Measurements from ENCODE around the gene ASIC1. TPM values are rescaled to one million over a fixed set of nuclear protein-coding genes. Genes with fewer than 3 reads are reported as not detected.

Gene ASIC1
- 4.7 TPM for polyA plus RNA-seq
- long read RNA-seq, donor 1, result 0 reads
- long read RNA-seq, donor 2, partial matches to known transcripts, result 0 of 1 reads
- long read RNA-seq, donor 2, other reads (novel, unspliced or antisense), result 0 of 1 reads
- long read RNA-seq, donor 3, result 0 reads
- long read RNA-seq, donor 4, result 0 reads
- long read RNA-seq, donor 5, partial matches to known transcripts, result 0 of 1 reads
- long read RNA-seq, donor 5, other reads (novel, unspliced or antisense), result 0 of 1 reads
- long read RNA-seq, donor 6, result 0 reads
- long read RNA-seq, donor 7, result 0 reads
- long read RNA-seq, donor 8, partial matches to known transcripts, result 0 of 1 reads
- long read RNA-seq, donor 8, other reads (novel, unspliced or antisense), result 0 of 1 reads
- long read RNA-seq, donor 9, result 0 reads
- long read RNA-seq, donor 10, result 0 reads
- long read RNA-seq, donor 11, result 0 reads

DNA sequence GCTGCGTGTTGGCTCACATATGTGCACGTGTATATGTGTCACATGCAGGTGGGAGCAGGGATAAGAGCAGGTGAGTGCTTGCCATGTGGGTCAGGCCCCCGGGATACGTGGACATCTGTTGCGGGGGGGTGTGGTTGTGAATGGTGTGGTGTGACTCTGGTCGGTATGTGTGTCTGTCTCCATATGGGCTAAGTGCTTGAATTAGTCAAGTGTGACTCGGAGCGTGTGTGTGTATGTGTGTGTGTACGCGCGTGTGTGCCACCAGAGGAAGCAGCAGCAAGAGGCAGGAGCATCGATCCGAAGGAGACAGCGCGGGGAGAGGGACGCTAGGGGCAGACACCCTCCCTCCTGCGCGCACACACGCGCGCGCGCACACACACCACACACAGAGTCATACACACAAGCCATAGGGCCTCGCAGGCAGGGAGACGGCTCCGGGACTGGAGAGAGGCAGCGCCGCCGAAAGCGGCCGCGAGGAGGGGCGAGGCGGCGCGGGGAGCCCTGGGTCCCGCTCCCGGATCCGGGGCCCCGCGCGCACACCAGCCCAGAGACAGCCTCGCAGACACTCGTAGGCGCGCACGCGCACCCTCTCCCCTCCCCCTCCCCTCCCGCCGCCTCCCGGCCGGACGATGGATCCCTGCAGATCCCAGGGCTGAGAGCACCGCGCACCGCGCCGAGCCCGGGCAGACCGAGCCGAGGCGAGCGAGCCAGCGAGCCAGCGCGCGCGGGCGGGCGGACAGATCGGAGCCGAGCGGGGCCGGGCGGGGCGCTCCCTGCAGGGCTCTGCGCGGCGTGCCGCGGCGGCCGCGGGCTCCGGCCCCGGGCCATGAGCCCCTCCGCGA lies at the start of gene ASIC1:
Gene ASIC1 (plus strand): TSS at position 597 of the 842 bp plus-strand sequence. CDS start 1,171 bp downstream, outside the sequence.
- H3K4me1 ChIP-seq (ENCODE audit: control insufficient read depth, insufficient read depth, low read length), result peaks cover 8% of the 10 kb centered on the region
- H3K36me3 ChIP-seq (ENCODE audit: control insufficient read depth, insufficient read depth, low read length), result no peaks in the 10 kb centered on the region
- H3K4me3 ChIP-seq (ENCODE audit: low read length), result peak within 1 kb of the TSS; percentile 49
- H3K27ac ChIP-seq (ENCODE audit: low read length), result no peak within 1 kb of the TSS
- peaks cover 35% of the 10 kb centered on the region for H3K27me3 ChIP-seq (ENCODE audit: control insufficient read depth, insufficient read depth, low read length)
- no CpG with 5 or more reads among the region's 88 CpGs for WGBS (ENCODE audit: insufficient coverage, low lambda C conversion rate)
- DNase-seq, result peak in 1 of 2 donors; percentile 74
- H3K9me3 ChIP-seq (ENCODE audit: control insufficient read depth, low read depth, low read length), result no peaks in the 10 kb centered on the region

DNA sequence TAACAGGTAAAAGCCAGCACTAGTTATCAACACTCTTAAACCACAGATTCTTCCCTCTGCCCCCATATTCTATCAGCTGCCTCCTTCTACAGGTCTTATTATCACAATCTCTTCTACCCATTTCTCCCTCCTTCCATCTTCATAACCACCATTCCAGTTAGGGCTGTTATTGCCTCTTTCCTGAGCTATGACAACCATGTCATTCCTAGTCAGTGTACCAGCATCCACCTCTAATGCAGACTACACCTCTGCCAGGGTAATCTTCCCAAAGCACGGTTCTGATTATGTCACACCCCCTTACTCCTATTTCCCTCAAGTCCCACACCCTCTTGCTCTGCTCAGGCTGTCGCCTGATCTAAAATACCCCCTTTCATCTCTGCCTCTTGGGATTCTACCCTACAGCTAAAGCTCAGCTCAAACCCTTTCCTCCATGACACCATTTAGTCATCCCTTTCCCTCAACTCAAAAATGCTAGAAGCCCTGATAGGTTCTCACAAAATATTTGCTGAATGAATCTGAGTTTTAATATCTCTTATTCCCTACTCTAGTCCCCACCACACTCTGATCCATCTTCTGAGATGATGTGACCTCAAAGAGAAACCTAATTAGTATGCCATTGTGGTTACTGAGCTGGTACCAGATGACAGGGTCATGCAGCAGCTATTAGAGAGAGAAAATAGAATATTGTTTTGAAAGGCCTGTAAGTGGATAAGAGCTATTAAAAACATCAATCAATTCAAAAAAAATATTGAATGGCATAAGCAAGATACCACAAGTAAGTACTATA lies 43.8 kb upstream of the ASIC1 start:
- Histone ChIP-seq H3K4me1 (ENCODE audit: control insufficient read depth, insufficient read depth, low read length) (peaks cover 9% of the 10 kb centered on the region), H3K36me3 (ENCODE audit: control insufficient read depth, insufficient read depth, low read length) (peaks cover 10% of the 10 kb centered on the region), H3K27ac (ENCODE audit: low read length) (no peak overlapping the region), H3K9me3 (ENCODE audit: control insufficient read depth, low read depth, low read length) (no peaks in the 10 kb centered on the region), H3K27me3 (ENCODE audit: control insufficient read depth, insufficient read depth, low read length) (no peaks in the 10 kb centered on the region), H3K4me3 (ENCODE audit: low read length) (no peak overlapping the region)
- no peak for DNase-seq
- 80% methylated on average over 1 of the region's 2 CpGs for WGBS (ENCODE audit: insufficient coverage, low lambda C conversion rate)

DNA sequence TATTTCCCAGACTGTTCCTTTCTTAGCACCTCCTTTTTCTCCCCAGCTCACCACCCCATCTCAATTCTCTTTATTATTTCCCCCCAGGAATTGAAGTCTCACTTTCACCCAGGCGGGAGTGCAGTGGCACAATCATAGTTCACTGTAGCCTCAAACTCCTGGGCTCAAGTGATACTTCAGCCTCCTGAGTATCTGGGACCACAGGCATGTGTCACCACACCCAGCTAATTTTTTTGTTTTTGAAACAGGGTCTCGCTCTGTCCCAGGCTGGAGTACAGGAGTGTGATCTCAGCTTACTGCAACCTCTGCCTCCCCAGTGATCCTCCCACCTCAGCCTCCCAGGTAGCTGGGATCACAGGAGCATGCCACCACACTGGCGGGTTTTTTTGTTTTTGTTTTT lies 43.1 kb upstream of the ASIC1 start:
- H3K36me3 ChIP-seq (ENCODE audit: control insufficient read depth, insufficient read depth, low read length), result peaks cover 10% of the 10 kb centered on the region
- no peak overlapping the region for H3K27ac ChIP-seq (ENCODE audit: low read length)
- no peak overlapping the region for H3K4me3 ChIP-seq (ENCODE audit: low read length)
- H3K9me3 ChIP-seq (ENCODE audit: control insufficient read depth, low read depth, low read length), result no peaks in the 10 kb centered on the region
- H3K27me3 ChIP-seq (ENCODE audit: control insufficient read depth, insufficient read depth, low read length), result no peaks in the 10 kb centered on the region
- H3K4me1 ChIP-seq (ENCODE audit: control insufficient read depth, insufficient read depth, low read length), result peaks cover 9% of the 10 kb centered on the region
- 100% methylated on average over 1 of the region's 3 CpGs for WGBS (ENCODE audit: insufficient coverage, low lambda C conversion rate)
- DNase-seq, result no peak

DNA sequence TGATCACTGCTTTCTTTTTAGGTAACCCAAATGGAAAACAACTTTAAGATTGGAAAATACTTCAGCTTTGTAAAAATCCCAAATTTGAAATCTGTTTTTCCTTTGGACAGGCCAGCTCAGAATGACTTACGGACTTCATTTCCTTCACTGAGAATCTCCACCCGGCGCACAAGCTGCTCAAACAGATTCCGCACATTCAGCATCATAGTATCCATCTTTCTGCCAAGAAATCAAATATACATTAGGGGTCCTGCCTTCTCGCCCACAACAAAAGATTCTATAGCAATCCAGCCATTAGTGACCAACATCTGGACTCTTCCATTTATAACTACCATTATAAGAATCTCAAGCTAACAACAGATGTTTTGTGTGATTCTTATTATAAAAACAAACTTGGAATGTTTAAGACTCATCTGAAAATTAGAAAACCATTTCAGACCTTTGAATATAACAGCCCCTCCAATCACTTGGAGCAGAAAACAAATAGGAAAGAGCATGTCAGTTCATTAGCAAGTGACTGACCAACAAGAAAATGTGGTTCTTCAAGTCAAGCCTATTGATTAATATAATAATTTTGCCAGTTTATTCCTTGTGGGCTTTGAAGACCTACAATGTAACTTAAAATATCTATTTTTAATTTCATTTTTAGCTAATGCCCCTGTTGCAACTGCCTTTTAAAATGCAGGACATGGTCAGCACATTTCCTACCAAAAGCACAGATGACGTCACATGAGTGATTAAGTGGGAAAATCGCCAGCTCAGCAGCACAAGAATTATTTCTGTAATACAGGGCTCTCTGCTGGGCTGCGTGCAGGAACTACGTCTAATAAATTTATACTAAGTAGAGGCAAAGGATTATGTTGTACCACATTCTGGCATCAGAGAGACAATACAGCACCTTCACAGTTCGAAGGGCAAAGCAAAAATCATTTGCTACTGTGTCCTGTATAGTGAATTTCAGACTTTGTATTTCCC lies 40.6 kb upstream of the ASIC1 start:
- Histone ChIP-seq H3K36me3 (ENCODE audit: control insufficient read depth, insufficient read depth, low read length) (peaks cover 8% of the 10 kb centered on the region), H3K4me1 (ENCODE audit: control insufficient read depth, insufficient read depth, low read length) (peaks cover 9% of the 10 kb centered on the region), H3K9me3 (ENCODE audit: control insufficient read depth, low read depth, low read length) (no peaks in the 10 kb centered on the region), H3K27me3 (ENCODE audit: control insufficient read depth, insufficient read depth, low read length) (no peaks in the 10 kb centered on the region), H3K4me3 (ENCODE audit: low read length) (no peak overlapping the region), H3K27ac (ENCODE audit: low read length) (peak overlapping the region; percentile 68)
- WGBS (ENCODE audit: insufficient coverage, low lambda C conversion rate), result no CpG with 5 or more reads among the region's 10 CpGs
- peak; percentile 47 to 68 for DNase-seq

DNA sequence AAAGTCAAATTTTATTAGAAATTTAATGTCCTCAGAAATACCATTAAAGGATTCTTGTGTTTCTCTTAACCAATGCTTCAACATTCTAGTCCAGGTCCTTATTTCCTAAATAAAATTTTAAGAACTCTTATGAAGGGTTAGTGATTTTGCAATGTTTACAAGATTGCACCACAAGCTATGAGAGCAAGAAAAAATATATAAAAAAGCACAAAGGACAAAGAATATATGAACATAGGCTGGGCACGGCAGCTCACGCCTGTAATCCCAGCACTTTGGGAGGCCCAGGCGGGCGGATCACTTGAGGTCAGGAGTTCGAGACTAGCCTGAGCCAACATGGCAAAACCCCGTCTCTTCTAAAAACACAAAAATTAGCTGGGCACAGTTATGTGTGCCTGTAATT lies 39.8 kb upstream of the ASIC1 start:
- Histone ChIP-seq H3K36me3 (ENCODE audit: control insufficient read depth, insufficient read depth, low read length) (peaks cover 8% of the 10 kb centered on the region), H3K27ac (ENCODE audit: low read length) (peak overlapping the region; percentile 68), H3K27me3 (ENCODE audit: control insufficient read depth, insufficient read depth, low read length) (no peaks in the 10 kb centered on the region), H3K4me3 (ENCODE audit: low read length) (no peak overlapping the region), H3K4me1 (ENCODE audit: control insufficient read depth, insufficient read depth, low read length) (peaks cover 9% of the 10 kb centered on the region), H3K9me3 (ENCODE audit: control insufficient read depth, low read depth, low read length) (no peaks in the 10 kb centered on the region)
- 80% methylated on average over 1 of the region's 6 CpGs for WGBS (ENCODE audit: insufficient coverage, low lambda C conversion rate)
- no peak for DNase-seq

DNA sequence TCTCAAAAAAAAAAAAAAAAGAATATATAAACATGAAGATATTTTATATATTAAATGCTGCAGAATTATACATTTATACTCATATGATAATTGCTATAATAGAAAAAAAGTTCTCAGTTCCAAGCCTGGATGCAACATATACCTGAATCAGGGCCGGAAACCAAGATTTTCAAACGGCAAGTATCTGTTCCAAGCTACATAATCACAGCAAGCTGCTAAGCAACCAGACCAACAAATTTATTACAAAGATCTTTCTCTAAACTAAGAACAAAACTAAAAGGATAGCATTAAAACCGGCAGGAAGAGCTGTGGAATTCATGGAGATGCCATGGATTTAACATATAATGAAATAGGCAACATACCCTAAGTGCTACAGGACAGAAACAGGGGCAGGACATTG lies 39.2 kb upstream of the ASIC1 start:
- Histone ChIP-seq H3K36me3 (ENCODE audit: control insufficient read depth, insufficient read depth, low read length) (peaks cover 8% of the 10 kb centered on the region), H3K4me1 (ENCODE audit: control insufficient read depth, insufficient read depth, low read length) (peaks cover 9% of the 10 kb centered on the region), H3K9me3 (ENCODE audit: control insufficient read depth, low read depth, low read length) (no peaks in the 10 kb centered on the region), H3K27ac (ENCODE audit: low read length) (peak overlapping the region; percentile 68), H3K27me3 (ENCODE audit: control insufficient read depth, insufficient read depth, low read length) (no peaks in the 10 kb centered on the region), H3K4me3 (ENCODE audit: low read length) (no peak overlapping the region)
- WGBS (ENCODE audit: insufficient coverage, low lambda C conversion rate), result no CpG with 5 or more reads among the region's 3 CpGs
- no peak for DNase-seq

DNA sequence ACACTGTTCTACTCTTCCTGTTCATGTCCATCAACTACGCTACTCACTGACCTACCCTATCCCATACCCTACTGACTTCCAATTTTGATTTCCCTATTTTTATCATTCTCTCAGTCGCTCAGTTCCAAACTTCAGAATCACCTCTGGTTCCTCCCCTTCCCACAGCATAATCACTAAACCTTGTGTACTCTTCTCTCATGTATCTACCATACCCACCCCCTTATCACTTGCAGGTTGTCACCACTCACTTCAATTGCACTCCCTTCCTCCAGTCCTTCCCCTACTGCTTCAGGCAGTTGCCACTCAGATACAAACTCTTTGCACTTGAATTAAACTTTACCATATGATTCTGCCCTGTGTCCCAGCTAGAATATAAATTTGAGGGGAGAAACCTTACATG lies 38.4 kb upstream of the ASIC1 start:
- peaks cover 8% of the 10 kb centered on the region for H3K36me3 ChIP-seq (ENCODE audit: control insufficient read depth, insufficient read depth, low read length)
- no peak overlapping the region for H3K4me3 ChIP-seq (ENCODE audit: low read length)
- no peaks in the 10 kb centered on the region for H3K9me3 ChIP-seq (ENCODE audit: control insufficient read depth, low read depth, low read length)
- peaks cover 9% of the 10 kb centered on the region for H3K4me1 ChIP-seq (ENCODE audit: control insufficient read depth, insufficient read depth, low read length)
- no peak overlapping the region for H3K27ac ChIP-seq (ENCODE audit: low read length)
- H3K27me3 ChIP-seq (ENCODE audit: control insufficient read depth, insufficient read depth, low read length), result no peaks in the 10 kb centered on the region
- WGBS (ENCODE audit: insufficient coverage, low lambda C conversion rate), result 100% methylated on average over 1 of the region's 2 CpGs
- DNase-seq, result no peak

DNA sequence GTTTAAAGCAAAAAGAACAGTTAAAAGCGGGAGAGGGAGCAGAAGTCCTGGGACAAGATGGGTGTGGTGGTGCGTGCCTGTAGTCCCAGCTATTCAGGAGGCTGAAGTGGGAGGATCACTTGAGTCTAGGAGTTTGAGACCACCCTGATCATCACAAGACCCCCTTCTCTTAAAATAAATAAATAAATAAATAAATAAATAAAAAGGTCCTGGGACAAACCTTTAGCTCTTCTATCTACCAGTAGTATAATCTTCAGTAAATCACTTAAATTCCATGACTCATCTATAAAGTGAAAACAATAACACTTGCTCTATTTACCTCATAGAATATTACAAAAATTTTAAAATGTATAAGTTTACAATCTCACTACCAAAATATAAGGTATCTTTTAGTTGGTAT lies 37.9 kb upstream of the ASIC1 start:
- no peak for DNase-seq
- no peaks in the 10 kb centered on the region for H3K9me3 ChIP-seq (ENCODE audit: control insufficient read depth, low read depth, low read length)
- 100% methylated on average over 1 of the region's 2 CpGs for WGBS (ENCODE audit: insufficient coverage, low lambda C conversion rate)
- H3K4me3 ChIP-seq (ENCODE audit: low read length), result no peak overlapping the region
- H3K27me3 ChIP-seq (ENCODE audit: control insufficient read depth, insufficient read depth, low read length), result no peaks in the 10 kb centered on the region
- H3K27ac ChIP-seq (ENCODE audit: low read length), result no peak overlapping the region
- H3K36me3 ChIP-seq (ENCODE audit: control insufficient read depth, insufficient read depth, low read length), result peaks cover 5% of the 10 kb centered on the region
- H3K4me1 ChIP-seq (ENCODE audit: control insufficient read depth, insufficient read depth, low read length), result peaks cover 9% of the 10 kb centered on the region

DNA sequence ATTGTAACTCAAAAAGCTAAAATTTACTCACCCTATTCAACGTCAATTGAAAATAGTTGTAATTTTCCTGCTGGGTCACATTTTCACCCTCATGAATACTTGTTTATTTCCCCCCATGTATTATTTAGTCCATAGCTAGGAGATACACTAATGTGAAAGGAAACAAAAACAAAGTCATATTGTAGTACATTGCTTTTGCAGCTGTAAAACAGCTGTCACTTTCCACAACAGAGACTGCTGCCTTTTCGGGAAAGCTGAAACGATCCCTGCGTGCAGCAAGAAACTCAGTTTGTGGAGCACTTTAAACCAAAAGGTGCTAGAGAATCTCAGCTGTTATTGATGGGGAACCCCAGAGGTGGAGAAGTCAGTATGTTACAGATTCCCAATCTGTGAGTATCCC lies 36.4 kb upstream of the ASIC1 start:
- H3K27ac ChIP-seq (ENCODE audit: low read length), result no peak overlapping the region
- no peaks in the 10 kb centered on the region for H3K27me3 ChIP-seq (ENCODE audit: control insufficient read depth, insufficient read depth, low read length)
- no peak overlapping the region for H3K4me3 ChIP-seq (ENCODE audit: low read length)
- H3K36me3 ChIP-seq (ENCODE audit: control insufficient read depth, insufficient read depth, low read length), result no peaks in the 10 kb centered on the region
- 80% methylated on average over 1 of the region's 4 CpGs for WGBS (ENCODE audit: insufficient coverage, low lambda C conversion rate)
- peaks cover 9% of the 10 kb centered on the region for H3K4me1 ChIP-seq (ENCODE audit: control insufficient read depth, insufficient read depth, low read length)
- DNase-seq, result no peak
- no peaks in the 10 kb centered on the region for H3K9me3 ChIP-seq (ENCODE audit: control insufficient read depth, low read depth, low read length)
